Natural killer cell (primary cell): ENCODE data around the gene HEXD. TPM values are rescaled to one million over a fixed set of nuclear protein-coding genes. Genes with fewer than 3 reads are reported as not detected.

Source experiments
- ATAC-seq, 3 donors: fragments of 150-1000 bp in 2 of 3; fragments of 200-7000 bp in 1 of 3; cut with Tn5 transposase; 1 replicate in 1 of 3; 2 replicates in 2 of 3; pipeline ENCODE4 v1.10.0; 2021; ENCODE audit warnings: mild to moderate bottlenecking in 2 of 3, moderate library complexity in 2 of 3
- DNase-seq, 2 donors: peaks; one replicate each; pipeline versions ENCODE4 v3.0.0 to v3.0.0-alpha.2; 2013 to 2021; ENCODE audit warnings: mixed read lengths in 1 of 2
- H3K27ac ChIP-seq: one replicate; pipeline ENCODE4 v1.5.1; 2013; ENCODE audit warnings: mild to moderate bottlenecking, low read length
- H3K27me3 ChIP-seq: one replicate; pipeline ENCODE4 v1.6.1; 2013; ENCODE audit warnings: low read length; ENCODE audit not compliant: control insufficient read depth, insufficient read depth
- H3K36me3 ChIP-seq: one replicate; pipeline ENCODE4 v1.6.1; 2013; ENCODE audit warnings: low read length; ENCODE audit not compliant: control insufficient read depth, insufficient read depth
- H3K4me1 ChIP-seq: one replicate; pipeline ENCODE4 v1.6.1; 2013; ENCODE audit warnings: low read length; ENCODE audit not compliant: control insufficient read depth, insufficient read depth
- H3K4me3 ChIP-seq: one replicate; pipeline ENCODE4 v1.5.1; 2013; ENCODE audit warnings: low read length
- H3K9me3 ChIP-seq: one replicate; pipeline ENCODE4 v1.6.1; 2013; ENCODE audit warnings: low read length; ENCODE audit not compliant: control insufficient read depth, insufficient read depth
- H3K27ac Mint-ChIP-seq, 2 donors: one replicate each; pipeline ENCODE4 v1.8.0; 2022; ENCODE audit warnings: mild to moderate bottlenecking in 2 of 2, mixed read lengths in 2 of 2, moderate library complexity in 1 of 2
- H3K27me3 Mint-ChIP-seq, 2 donors: one replicate each; pipeline ENCODE4 v1.8.0; 2022; ENCODE audit warnings: low read depth in 2 of 2, mixed read lengths in 2 of 2
- H3K36me3 Mint-ChIP-seq: one replicate; pipeline ENCODE4 v1.8.0; 2022; ENCODE audit warnings: mixed read lengths
- H3K4me1 Mint-ChIP-seq, 2 donors: one replicate each; pipeline ENCODE4 v1.8.0; 2022; ENCODE audit warnings: mixed read lengths in 2 of 2
- H3K4me3 Mint-ChIP-seq: one replicate; pipeline ENCODE4 v1.8.0; 2022; ENCODE audit warnings: mild to moderate bottlenecking, moderate library complexity, mixed read lengths
- H3K9me3 Mint-ChIP-seq, 2 donors: one replicate each; pipeline ENCODE4 v1.8.0; 2022; ENCODE audit warnings: mixed read lengths in 2 of 2
- WGBS: methylation state at CpG from one replicate; pipeline ENCODE4 v1.1.7; 2013; ENCODE audit warnings: missing lambda C conversion rate; ENCODE audit not compliant: insufficient coverage; 5-methylcytosine and 5-hydroxymethylcytosine counted together
- intact Hi-C: fragments of 100-400 bp; cut with micrococcal nuclease; formaldehyde crosslinking; loops from one replicate; pipeline ENCODE4 v1.14.2; 2022
- total RNA-seq, 4 donors: library from RNA; stranded (reverse); fragments of 120-200 nt in 1 of 4; gene quantifications; one replicate each; pipeline versions ENCODE4 v1.2.3 to v1.2.4, GENCODE V29; 2013 to 2022
- TF ChIP-seq, protein P1 (sequence below): fragments of 200-600 bp; IDR thresholded peaks from one replicate; pipeline ENCODE4 v1.8.0; 2022; ENCODE audit warnings: antibody characterized with exemption

Gene HEXD
- total RNA-seq, 3 donors from 2014 or later (not counting 1 experiment from before 2014, with no cell fraction given): 35.7 to 57.4 (median 51.5) TPM

DNA sequence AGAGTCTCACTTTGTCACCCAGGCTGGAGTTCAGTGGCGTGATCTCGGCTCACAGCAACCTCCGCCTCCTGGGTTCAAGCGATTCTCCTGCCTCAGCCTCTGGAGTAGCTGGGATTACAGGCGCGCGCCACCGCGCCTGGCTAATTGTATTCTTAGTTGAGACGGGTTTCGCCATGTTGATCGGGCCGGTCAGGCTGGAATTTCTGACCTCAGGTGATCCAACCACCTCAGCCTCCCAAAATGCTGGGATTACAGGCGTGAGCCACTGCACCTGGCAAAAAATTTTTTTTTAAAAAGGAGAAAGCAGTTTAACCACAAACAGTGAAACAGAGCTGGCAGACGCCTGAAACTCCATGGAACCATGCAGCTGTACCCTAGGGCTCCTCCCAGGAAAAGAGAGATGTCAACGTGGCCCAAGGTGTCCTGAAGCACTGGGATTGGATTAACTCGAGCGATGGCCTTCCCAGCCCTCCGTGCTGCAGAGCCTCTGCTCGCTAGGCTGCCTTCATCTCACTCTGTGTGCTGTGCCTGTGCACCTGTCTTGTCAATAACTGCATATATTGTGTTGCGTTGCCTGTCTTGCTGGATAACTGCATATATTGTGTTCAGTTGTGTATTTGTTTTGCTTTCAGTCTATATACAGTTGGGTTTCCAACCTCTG, 71.8 kb downstream of the HEXD start:
- Histone ChIP-seq H3K36me3 (peaks cover 21% of the 10 kb centered on the region), H3K27me3 (no peaks in the 10 kb centered on the region), H3K4me1 (peaks cover 27% of the 10 kb centered on the region), H3K9me3 (no peaks in the 10 kb centered on the region), H3K4me3 (no peak overlapping the region), H3K27ac (no peak overlapping the region)
- DNase-seq: no peak
- WGBS: 88% methylated on average over 21 of the region's 21 CpGs
- no peaks in the 10 kb centered on the region for H3K9me3 Mint-ChIP-seq
- no peaks in the 10 kb centered on the region for H3K36me3 Mint-ChIP-seq
- no peak overlapping the region for H3K27ac Mint-ChIP-seq
- peaks cover 24 to 37% of the 10 kb centered on the region in 2 donors for H3K4me1 Mint-ChIP-seq
- TF ChIP-seq, protein P1, sequence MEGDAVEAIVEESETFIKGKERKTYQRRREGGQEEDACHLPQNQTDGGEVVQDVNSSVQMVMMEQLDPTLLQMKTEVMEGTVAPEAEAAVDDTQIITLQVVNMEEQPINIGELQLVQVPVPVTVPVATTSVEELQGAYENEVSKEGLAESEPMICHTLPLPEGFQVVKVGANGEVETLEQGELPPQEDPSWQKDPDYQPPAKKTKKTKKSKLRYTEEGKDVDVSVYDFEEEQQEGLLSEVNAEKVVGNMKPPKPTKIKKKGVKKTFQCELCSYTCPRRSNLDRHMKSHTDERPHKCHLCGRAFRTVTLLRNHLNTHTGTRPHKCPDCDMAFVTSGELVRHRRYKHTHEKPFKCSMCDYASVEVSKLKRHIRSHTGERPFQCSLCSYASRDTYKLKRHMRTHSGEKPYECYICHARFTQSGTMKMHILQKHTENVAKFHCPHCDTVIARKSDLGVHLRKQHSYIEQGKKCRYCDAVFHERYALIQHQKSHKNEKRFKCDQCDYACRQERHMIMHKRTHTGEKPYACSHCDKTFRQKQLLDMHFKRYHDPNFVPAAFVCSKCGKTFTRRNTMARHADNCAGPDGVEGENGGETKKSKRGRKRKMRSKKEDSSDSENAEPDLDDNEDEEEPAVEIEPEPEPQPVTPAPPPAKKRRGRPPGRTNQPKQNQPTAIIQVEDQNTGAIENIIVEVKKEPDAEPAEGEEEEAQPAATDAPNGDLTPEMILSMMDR: no peak
- no peak overlapping the region for H3K4me3 Mint-ChIP-seq
- intact Hi-C loops: no loop called here
- no peaks in the 10 kb centered on the region for H3K27me3 Mint-ChIP-seq
- no peak for ATAC-seq

DNA sequence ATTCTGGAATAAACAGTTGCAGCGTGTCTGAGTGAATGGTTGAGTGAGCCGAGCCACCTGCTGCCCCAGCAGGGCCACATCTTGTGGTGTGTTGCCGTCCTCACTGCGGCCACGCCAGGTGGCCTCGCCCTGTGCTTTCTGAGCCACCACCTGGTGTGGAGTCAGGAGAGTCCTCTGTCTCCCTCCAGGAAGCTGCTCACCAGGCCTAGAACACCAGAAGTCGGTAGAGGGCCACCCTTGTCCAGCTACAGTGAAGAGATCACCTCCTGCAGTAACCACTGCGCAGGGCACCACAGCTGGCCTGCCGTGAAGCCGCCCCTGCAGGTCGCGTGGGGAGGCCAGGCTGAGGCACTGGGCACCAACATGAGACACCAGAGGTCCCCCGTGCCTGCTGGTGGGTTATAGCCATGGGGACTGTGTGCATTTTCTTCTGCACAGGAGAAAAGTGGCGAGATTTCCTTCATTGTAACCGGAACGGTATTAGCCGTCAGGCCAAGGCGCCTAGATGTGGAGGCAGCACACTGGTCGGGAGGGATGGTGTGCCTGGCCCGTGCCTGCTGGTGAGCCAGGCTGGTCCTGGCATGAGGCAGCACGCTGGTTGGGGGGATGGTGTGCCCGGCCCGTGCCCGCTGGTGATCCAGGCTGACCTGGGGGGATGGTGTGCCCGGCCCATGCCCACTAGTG, 72.5 kb downstream of the HEXD start:
- Mint-ChIP-seq H3K4me1 (peaks cover 24 to 34% of the 10 kb centered on the region in 2 donors), H3K4me3 (no peak overlapping the region), H3K27me3 (no peaks in the 10 kb centered on the region), H3K36me3 (no peaks in the 10 kb centered on the region), H3K27ac (no peak overlapping the region), H3K9me3 (no peaks in the 10 kb centered on the region)
- TF ChIP-seq, protein P1: no peak
- no peak overlapping the region for H3K4me3 ChIP-seq
- ATAC-seq: no peak
- H3K4me1 ChIP-seq: peaks cover 28% of the 10 kb centered on the region
- H3K9me3 ChIP-seq: no peaks in the 10 kb centered on the region
- no peak overlapping the region for H3K27ac ChIP-seq
- intact Hi-C loops: no loop called here
- WGBS: 90% methylated on average over 25 of the region's 25 CpGs
- peaks cover 17% of the 10 kb centered on the region for H3K36me3 ChIP-seq
- DNase-seq: no peak
- no peaks in the 10 kb centered on the region for H3K27me3 ChIP-seq

DNA sequence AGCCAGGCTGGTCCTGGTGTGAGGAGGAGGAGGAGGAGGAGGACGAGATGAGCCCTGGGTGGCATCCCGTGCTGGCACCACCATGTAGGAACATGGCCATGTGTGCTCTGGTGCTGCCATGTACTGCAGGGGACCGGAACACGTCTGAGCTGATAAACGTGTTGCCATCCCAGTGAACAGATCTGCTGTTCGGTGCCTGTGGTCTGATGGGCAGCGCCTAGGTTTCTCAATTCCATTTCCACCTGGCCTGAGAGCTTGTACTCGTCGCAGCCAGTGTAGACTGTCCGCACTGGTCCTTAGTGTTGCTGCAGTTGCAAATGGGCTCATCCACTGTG, 73.0 kb downstream of the HEXD start:
- Mint-ChIP-seq H3K4me3 (no peak overlapping the region), H3K36me3 (no peaks in the 10 kb centered on the region), H3K27me3 (no peaks in the 10 kb centered on the region), H3K4me1 (peaks cover 21 to 33% of the 10 kb centered on the region in 2 donors), H3K27ac (no peak overlapping the region), H3K9me3 (no peaks in the 10 kb centered on the region)
- Histone ChIP-seq H3K4me1 (peaks cover 26% of the 10 kb centered on the region), H3K9me3 (no peaks in the 10 kb centered on the region), H3K4me3 (no peak overlapping the region), H3K27me3 (no peaks in the 10 kb centered on the region), H3K36me3 (peaks cover 14% of the 10 kb centered on the region), H3K27ac (no peak overlapping the region)
- ATAC-seq: no peak
- DNase-seq: no peak
- TF ChIP-seq, protein P1: no peak
- WGBS: 93% methylated on average over 10 of the region's 10 CpGs
- intact Hi-C loops: no loop called here
